NCI-H1694 (cell line): Measurements from ENCODE around the gene SOST.
"Not testable (repeated sequence)": the region's sequence is repeated elsewhere in the genome, so short reads cannot be mapped to it uniquely, and the experiment has no call there.

Source experiments
- DNase-seq: peaks from one replicate; lab custom pipeline; 2025; lab: John Stamatoyannopoulos, UW

Gene SOST

DNA sequence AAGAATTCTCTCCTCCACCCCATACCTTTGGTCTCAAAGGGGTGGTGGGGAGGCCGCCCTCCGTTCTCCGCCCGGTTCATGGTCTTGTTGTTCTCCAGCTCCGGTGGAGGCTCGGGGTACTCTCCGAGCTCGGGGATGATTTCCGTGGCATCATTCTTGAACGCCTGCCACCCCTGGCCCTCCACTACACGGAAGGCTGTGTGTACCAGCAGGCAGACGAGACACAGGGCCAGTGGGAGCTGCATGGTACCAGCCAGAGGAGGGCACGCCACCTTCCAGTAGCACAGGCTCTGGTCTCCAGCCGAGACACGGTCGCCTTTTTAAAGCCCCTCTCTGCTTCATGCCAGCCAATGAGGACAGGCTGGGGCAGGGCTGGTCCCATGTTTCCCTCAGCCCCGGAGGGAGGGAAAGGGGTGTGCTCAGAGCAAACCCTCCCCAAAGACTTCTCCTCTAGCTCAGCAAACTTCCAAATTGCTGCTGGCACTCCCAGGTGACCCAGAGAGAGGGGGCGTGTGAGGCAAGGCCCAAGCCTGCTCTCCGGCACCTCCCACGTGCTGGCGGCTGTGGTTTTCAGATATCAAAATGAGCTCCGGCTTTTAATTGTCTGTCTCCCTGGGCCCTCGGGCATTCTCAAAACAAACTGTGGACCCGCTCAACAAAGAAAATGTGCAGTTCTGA, at the start of gene SOST:
TSS of gene SOST (minus strand) at position 295 of the 678 bp plus-strand sequence. CDS start at position 245, 50 bp downstream.
- no peak for DNase-seq

- DNase-seq, result no peak
These were observed 49.5 kb upstream of the SOST start for GRCh38 chr17:43808076-43808475.

GRCh38 chr17:43805117-43805516, 46.5 kb upstream of the SOST start:
- no peak for DNase-seq

- peak; percentile 6 for DNase-seq
These were observed 45.2 kb upstream of the SOST start for GRCh38 chr17:43803758-43804157.

GRCh38 chr17:43801844-43802243, 43.3 kb upstream of the SOST start:
- no peak for DNase-seq

- DNase-seq, result no peak
These were observed 42.1 kb upstream of the SOST start for GRCh38 chr17:43800736-43801135.

DNA sequence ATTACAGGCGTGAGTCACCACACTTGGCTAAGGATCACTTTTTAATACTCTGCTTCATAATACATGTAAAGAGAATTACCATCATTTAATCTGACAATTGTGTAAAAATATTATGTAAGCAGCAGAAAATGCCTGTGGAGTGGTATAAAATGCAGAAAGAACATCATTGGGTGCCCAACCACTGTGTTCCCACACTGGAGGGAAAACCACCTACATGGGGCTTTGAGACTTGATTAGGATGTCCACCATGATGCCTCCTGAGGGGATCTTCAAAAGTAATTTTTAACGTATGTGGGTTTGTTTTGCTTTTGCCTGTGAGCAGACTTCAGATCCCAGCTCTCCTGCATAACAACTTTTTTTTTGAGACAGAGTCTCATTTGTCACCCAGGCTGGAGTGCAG, 40.5 kb upstream of the SOST start:
- no peak for DNase-seq

DNA sequence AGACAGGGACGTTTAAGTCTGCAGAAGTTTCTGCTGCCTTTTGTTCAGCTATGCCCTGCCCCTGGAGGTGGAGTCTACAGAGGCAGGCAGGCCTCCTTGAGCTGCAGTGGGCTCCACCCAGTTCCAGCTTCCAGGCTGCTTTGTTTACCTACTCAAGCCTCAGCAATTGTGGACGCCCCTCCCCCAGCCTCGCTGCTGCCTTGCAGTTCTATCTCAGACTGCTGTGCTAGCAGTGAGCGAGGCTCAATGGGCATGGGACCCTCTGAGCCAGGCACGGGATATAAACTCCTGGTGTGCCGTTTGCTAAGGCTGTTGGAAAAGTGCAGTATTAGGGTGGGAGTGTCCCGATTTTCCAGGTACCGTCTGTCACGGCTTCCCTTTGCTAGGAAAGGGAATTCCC, 39.4 kb upstream of the SOST start:
- not testable (repeated sequence) for DNase-seq

GRCh38 chr17:43792668-43793067, 34.1 kb upstream of the SOST start:
- DNase-seq, result not testable (repeated sequence)

GRCh38 chr17:43791589-43791988, 33.0 kb upstream of the SOST start:
- DNase-seq, result peak; percentile 96

GRCh38 chr17:43790311-43790940, 31.8 kb upstream of the SOST start:
- DNase-seq, result peak; percentile 51

DNA sequence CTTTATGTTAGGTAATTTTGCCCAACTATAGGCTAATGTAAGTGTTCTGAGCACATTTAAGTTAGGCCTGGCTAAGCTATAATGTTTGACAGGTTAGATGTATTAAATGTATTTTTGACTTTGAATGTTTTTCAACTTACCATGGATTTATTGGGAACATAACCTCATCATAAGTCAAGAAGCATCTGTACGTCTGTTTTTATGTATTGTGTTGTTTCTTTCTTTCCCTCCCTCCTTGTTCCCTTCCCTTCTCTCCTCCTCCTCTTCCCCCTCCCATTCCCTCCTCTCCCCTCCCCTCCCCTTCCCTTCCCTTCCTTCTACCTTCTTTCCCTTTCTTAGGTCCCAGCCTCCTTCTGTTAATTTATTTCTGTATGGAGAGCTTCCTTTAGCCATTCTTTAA, 30.9 kb upstream of the SOST start:
- DNase-seq, result no peak

DNA sequence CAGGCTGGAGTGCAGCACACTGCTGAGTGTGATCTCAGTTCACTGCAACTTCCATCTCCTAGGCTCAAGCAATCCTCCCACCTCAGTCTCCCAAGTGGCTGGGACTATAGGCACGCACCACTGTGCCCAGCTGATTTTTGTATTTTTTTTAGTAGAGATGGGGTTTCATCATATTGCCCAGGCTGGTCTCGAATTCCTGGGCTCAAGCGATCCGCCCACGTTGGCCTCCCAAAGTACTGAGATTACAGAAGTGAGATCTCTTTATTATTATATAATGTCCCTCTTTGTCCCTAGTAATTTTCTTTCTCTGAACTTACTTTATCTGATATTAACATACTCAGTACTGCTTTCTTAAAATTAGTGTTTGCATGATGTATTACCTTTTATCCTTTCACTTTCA, 29.9 kb upstream of the SOST start:
- DNase-seq, result no peak

DNA sequence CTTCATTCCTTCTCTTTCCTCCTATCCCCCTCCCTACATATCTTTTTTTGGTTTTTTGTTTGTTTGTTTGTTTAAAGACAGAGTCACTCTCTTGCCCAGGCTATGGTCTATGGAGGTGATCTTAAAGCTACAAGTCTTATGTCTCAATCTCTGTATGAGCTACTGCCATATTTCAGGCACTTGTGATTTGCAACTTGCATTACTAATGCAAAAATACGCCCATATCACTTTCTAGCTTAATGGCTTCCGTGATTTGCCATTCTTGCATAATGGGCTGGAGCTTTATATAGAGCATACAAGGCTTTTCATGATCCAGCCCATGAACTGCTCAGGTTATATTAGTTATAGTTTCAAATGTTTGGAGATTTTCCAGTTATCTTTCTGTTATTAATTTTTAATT, 29.1 kb upstream of the SOST start:
- DNase-seq, result no peak

DNA sequence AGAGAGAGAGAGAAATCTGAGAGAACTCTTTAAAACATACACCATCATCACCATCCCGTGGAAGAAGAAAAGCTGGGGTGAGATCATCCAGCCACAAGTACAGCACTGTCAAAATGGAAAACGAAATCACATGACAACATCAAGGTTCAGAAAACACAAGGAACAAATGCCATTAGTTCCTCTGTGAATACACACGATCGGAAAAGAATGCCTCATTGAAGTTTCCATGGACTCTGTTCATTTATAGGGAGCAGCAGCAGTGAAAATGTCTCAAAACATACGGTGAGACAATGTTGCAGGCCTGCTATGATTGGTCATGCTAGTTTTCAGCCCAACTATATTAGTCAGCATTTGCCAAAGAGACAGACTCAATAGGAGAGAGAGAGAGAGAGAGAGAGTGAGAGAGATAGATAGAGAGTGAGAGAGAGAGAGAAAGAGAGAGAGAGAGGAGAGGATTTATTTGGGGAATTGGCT, 26.1 kb upstream of the SOST start:
- no peak for DNase-seq

DNA sequence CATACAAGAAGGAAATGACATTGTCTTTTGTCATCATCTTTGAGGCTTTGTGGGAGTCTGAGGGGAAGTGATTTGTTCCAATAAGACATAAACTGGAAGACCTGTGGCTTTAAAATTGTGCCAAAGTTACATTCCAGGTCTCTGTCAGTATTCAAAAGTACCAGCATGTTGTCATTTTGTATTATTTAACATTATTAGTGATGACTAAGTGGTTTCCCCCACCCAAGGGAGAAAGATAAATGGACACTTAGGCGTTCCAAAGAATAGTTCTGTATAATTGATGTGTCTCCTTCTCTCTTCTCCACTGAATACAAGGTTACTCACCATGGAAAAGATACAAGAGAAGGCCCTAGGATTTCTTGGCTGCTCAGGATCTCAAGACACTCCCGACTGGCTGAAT, 25.5 kb upstream of the SOST start:
- DNase-seq, result no peak

- DNase-seq, result no peak
These were observed 24.5 kb upstream of the SOST start for GRCh38 chr17:43782913-43783680.

- DNase-seq, result no peak
These were observed 21.5 kb upstream of the SOST start, which contains the start of gene CFAP97D1 for GRCh38 chr17:43780135-43780534. TSS of gene CFAP97D1 (plus strand) at chr17:43780435. CDS start at chr17:43780463, 28 bp downstream.

- no peak for DNase-seq
These were observed 20.8 kb upstream of the SOST start for GRCh38 chr17:43779145-43780125.

DNA sequence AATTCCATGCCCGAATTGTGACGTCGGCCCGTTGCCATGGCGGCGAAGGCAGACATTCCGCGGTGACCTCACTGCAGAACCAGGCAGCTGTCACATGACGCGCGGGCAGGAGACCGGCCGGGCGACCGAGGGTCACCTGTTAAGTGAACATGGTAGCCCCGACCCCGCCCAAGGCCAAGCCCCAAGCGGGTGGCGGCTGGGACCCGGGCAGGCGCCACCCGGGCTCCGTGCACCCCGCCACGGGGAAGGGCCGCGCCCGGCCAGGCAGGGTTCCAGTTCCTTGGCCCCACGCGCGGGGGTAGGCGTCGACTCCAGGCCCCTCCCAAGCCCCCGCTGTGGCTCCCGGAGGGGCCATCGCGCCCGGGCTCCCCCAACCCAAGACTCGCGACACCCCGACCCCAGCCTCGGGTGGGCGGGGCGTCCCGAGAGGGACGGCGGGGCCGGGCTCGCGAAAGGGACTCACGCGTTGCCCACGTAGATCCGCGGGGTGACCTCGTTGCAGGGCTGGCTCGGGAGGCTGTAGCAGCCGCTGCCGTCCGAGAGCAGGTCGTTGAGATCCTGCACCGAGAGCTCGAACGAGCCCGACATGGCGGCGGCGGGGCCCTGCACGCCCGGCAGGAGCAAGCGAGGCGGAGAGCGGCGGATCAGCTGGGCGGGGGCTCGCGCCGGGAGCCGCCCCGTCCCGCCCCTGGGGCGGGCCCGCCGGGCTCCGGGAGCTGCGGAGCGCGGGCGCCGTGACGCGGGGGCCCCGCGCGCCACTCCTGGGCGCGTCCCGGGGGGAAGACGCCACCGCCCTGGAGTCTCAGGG, 19.9 kb upstream of the SOST start, which contains the start of gene DUSP3:
TSS of gene DUSP3 (minus strand) at position 641 of the 808 bp plus-strand sequence. CDS start at position 588, 53 bp downstream.
- peak; percentile 16 for DNase-seq
